ENCODE data around the gene MROH2B. TPM values are rescaled to one million over a fixed set of nuclear protein-coding genes. Genes with fewer than 3 reads are reported as not detected.

The MROH2B gene
- total RNA-seq, 3 donors from 2014 or later = not detected

Other genes starting within 250 kb of the MROH2B start
- gene RPL37, start 236.1 kb downstream of the MROH2B start, total RNA-seq = 100 to 1,000 TPM; 785 to 853 (median 837) TPM
- 1 to 10 TPM; 1.7 to 6.3 (median 3.5) TPM for gene CARD6, start 230.0 kb downstream of the MROH2B start, total RNA-seq
- 100 to 1,000 TPM in 1 of 3 donors, 10 to 100 TPM in 1, 1 to 10 TPM in 1; 9.2 to 258 (median 44.1) TPM for gene C7, start 161.8 kb downstream of the MROH2B start, total RNA-seq
- 1 to 10 TPM in 2 of 3 donors, under 1 TPM in 1; 0.87 to 1.5 (median 1.4) TPM for gene C6, start 142.2 kb upstream of the MROH2B start, total RNA-seq